CD1c-positive myeloid dendritic cell (primary cell): Measurements from ENCODE around the gene SH2D2A.

Experiments used
- DNase-seq: peaks from one replicate; pipeline ENCODE4 v3.0.0-alpha.2; 2016; ENCODE audit errors: extremely low spot score

Gene SH2D2A

DNA sequence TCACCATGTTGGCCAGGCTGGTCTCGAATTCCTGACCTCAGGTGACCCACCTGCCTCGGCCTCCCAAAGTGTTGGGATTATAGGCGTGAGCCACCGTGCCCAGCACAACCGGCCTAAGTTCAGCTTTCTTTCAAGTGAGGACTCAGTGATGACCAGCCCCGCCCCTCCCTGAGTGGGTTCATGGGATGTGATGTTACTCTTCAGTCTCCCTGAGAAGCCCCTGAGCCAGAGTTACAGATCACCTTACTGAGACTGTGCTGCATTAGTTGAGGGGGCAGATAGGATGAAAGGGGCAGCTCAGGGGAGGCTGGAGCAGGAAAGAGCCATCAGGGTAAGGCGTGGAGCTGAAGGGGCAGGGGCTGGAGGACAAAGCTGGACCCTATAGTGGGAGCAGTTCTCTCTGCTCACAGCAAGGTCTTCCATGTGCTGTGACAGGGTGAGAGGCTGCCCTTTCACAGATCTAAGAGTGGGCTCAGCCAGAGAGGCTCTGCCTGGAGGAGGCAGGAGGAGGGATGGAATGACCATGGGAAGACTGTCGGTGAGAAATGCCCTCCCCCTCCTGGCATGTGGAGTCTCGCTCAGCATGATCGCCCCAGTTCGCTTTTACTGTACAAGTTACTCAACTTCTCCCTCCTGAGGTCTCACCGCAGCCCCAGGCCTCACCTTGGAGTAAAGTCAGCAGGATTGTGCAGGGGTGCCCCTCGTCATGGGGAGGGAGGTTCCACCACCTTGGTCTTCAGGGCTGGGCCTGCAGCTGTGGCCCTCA lies 13.4 kb downstream of the SH2D2A start:
- no peak for DNase-seq

DNA sequence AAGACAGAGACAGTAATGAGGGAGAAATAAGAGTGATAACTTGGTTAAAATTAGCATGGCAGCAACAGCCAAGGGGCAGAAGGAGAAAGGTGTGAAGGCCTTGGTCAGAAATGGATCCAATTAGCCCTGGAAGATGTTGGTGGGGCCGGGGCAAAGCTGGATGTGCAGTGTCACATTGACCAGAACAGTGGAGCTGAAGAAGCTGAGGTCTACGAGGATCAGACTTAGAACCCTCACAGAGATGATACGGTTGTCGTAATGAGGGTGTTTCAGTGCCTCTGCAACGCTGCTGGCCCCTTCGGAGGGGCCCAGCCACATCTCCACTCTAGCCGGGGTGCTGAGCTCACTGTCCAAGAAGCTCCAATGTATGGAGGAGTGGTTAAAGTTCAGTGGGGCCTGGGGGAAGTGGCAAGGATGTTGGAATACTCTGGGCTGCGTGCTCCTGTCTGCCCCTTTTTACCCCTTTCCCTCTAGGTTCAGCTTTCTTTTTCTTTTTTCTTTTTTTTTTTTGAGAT lies 14.2 kb downstream of the SH2D2A start:
- no peak for DNase-seq

DNA sequence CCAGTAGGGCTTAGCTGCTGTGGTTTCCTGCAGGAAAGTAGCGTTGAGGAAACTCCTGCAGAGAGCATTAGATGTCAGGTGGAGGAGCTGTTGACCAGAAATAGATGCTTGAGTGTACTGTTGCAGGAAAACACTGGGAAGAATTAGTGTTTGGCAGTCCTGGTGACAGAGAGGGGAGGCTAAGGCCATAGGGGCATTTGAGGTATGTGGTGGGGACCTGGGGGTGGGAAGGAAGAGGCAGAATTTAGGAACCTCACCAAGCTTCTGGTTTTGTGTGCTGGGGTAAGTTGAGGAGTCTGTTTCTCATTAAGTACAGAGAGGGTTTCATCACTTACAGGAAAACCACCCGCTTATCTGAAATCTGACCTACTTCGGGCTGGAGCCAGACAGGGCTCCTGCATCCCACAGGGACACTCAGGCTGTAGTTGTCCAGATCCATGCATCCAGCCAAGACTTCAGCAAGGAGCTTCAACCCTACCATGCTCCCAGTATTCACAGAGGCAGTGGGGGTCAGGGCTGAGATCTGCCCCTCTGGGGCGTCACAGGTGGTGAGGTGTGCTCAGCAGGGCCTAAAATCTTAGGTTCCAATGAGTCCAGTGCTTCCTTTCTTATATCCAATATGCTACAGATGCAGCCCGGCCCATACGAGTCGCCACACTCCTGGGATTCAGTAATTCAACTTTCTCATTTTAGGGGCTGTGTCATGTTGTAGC lies 15.1 kb downstream of the SH2D2A start:
- no peak for DNase-seq

DNA sequence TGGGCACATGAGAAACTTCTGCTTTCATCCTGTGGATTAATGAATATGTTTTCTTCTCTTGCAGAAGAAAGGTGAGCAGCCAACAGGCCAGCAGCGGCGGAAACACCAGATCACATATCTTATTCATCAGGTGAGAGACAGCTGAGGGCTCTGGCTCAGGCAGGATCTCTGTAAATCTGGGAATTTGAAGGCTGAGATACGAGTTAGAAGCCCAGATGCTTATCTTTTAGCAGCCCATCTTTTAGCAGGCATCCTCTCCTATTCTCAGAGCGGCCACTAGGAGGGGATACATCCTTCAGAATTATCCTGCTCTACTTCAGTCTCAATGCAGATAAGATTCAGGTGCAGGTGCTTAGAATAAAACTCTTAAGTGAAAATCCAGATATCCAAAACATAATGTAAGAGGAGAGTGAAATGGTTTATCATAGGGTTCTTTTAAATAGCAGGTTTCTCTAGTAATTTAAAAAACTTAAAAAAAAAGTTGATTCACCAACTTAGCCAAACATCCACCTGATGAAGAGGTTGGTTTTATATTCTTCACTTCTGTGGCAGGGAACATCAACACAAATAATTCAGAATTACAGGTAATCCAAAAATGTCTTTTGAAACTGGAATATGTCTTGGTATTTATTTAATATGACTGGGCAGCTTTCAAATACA lies 19.3 kb downstream of the SH2D2A start:
- peak; percentile 74 for DNase-seq

DNA sequence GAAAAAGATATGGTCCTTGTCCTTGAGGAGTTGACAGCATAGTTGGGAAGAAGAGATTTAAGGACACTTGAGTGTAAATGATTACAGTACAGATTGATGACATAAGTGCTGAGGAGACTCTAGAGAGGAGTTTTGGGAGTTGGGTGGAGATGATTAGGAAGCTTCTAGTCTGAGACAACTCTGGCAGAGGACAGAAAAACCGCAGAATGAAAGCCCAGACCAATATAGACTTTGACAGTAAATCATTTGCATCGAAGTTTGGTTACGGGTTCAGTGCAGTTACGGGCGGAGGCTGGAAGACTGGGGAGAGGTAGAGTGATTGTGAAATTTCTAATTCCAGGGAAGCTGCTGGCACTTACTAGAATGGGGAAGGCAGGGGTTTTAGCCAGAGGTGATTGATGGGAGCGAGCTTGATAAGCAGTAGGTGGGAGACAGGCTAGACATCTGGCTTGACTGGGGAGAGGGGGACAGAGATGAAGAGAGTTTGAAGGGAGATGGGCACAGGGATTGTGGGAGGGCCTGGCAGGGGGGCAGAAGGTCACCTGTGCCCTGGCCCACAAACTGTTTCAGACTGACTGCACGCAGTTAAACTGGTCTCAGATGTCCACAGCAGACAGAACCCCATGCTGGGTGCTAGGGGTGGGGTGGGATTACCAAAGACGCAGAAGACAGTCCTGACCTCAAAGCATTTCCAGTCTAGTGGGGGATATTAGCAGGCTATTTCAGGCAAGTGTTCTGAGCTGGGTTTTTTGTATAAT lies 20.1 kb downstream of the SH2D2A start:
- no peak for DNase-seq

DNA sequence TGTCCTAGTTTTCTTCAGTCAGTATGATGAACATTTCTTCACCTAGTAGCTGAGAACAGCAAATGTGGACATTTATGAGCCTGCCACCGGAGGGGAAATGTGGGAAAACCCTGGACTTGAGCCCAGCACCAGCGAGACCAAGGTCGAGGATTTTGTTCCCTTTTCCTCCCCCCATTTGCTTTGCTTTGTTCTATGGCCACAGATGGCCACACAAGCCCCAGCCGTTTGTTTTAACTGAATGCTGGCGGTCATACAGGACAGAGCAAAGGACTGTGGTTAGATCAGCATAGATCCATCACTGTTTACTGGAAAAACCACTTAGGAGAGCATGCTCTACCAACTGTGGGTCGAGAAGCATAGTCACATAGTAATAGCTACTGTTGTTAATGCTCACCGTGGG lies 20.9 kb downstream of the SH2D2A start:
- no peak for DNase-seq

DNA sequence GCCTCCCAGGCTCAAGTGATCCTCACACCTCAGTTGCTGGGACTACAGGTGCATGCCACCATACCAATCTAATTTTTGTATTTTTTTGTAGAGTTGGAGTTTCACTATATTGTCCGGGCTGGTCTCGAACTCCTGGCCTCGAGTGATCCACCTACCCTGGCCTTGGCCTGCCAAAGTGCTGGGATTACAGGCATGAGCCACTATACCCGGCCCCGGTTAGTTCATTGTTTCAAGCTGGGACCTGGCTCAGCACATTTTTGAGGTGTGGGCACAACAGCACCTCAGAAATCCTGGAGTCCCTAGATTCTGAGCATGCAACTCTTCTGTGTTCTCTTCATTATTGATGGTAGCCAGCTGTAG lies 21.3 kb downstream of the SH2D2A start:
- DNase-seq: no peak

DNA sequence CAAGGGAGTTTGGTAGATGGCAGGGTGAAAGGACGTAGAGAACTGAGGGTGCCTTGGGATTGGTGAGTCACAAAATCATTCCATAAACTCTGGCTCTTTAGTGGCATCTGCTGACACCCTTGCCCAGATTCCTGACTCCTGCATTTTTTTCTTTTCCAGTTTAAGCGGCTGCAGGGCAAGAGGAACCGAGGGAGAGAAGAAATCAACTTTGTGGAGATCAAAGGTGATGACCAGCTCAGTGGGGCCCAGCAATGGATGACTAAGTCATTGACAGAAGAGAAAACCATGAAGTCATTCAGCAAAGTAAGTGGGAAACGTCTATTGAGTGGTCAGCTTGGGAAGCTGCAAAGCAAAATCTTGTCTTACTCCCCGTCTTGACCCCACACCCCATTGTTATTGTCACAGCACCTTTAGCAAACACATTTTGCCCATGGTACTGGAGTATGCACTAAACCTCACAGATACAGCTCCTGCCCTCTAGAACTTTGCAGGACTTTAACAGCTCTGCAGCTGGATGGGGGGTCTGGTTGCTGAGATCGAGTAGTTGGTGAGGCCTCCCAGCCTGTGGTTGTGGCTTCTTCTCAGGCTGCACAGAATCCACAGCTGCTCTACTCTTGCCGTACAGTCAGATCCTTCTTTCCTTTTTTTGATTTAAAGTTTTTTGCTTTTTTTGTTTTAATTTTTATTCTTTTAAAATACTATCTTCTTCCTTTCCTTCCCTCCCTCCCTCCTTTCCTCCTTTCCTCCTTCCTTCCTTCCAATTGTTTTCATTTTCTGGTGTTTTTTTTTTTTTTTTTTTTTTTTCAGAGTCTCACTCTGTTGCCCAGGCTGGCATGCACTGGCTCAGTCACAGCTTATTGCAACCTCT lies 21.9 kb downstream of the SH2D2A start:
- DNase-seq: no peak

DNA sequence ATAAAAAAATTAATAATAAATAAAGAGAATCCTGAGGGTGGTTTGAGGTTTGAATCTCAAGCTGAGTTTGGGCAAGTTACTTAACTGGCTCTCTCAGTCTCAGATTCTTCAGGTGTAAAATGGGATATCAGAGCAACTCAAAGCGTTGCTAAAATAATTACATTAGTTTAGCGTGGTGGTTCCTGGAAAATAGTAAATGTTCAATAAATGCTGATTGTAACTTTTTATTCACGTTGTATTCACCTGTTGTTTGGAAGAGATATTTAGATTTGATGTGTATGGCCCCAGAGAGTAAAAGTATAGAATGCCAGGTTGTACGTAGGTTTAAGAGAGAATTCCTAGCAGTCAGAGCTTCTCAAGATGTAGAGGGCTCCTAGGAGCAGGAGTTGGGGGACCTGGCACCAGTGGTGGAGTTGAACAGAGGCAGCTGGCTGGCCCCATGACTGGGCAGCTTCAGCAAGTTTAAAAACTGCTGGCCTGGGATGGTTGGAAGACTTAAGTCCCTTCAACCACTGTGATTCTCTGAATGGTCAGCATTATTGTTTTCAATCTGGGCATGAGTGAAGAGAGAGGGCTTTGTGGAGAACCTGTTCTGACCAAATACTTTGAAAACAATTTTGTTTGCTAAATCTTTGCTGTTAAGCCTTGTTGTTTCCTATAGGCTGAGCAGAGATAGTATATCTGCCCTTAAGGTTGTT lies 26.9 kb downstream of the SH2D2A start:
- DNase-seq: no peak

DNA sequence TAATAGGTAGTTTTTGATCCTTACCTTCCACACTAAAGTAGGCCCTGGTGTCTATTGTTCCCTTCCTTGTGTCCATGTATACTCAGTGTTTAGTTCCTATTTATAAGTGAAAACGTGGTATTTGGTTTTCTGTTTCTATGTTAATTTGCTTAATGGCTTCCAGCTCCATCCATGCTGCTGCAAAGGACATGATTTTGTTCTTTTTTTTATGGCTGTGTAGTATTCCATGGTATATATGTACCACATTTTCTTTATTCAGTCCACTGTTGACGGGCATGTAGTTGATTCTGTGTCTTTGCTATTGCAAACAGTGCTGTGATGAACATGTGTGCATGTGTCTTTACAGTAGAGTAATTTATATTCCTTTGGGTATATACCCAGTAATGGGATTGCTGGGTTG lies 28.5 kb downstream of the SH2D2A start:
- no peak for DNase-seq

DNA sequence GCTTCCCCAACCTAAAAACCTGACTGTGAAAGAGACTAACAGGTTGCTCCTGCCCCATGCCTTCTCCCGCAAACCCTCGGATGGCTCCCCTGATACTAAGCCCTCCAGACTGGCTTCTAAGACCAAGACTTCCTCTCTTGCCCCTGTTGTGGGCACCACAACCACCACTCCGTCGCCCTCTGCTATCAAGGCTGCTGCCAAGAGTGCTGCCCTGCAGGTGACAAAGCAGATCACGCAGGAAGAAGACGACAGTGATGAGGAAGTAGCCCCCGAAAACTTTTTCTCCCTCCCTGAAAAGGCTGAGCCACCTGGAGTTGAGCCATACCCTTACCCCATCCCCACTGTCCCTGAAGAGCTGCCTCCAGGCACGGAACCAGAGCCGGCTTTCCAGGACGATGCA lies 30.0 kb downstream of the SH2D2A start:
- no peak for DNase-seq

DNA sequence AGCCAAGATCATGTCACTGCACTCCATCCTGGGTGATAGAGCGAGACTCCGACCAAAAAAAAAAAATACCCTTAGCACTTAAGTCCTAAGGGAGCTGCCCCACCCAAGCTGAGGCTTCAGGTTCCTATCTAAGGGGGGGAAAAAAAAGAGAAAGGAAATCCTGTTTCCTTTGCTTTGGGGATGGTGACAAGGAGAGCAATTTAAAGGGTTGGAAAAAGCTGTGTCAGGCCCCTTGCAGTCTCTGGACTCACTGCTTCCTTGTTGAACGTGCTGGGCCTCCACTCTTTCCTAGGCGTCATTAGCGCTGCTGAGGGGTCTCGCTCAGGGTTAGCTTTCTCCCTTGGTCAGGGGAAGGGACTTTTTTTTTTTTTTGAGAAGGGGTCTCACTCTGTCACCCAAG lies 31.2 kb downstream of the SH2D2A start:
- no peak for DNase-seq

DNA sequence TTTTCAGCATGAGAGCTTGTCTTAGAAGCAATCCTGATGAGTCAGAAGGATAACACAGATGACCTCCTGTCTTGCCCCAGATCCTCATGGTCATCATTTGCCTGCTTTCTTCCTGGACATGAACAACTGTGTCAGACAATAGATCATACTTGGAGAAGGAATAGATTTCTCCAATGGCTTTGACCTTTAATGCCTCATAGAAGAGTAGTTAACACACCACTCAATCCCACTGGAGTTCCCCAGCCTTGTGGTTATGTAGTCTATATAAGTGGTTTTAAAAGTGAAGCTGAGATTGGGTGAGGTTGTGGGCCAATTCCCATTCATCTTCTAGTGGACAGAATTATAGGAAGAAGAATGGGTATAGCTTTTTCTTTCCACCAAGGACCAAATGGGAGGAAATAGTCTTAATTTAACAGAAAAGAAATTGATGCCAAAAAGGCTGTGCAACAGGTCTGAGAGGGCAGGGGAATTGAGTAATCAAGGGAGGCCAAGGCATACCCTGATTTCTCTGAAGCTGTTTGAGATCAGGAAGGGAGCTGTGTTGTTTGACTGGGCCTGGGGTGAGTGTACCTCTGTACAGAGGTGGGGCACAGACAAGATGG lies 35.0 kb downstream of the SH2D2A start:
- no peak for DNase-seq

DNA sequence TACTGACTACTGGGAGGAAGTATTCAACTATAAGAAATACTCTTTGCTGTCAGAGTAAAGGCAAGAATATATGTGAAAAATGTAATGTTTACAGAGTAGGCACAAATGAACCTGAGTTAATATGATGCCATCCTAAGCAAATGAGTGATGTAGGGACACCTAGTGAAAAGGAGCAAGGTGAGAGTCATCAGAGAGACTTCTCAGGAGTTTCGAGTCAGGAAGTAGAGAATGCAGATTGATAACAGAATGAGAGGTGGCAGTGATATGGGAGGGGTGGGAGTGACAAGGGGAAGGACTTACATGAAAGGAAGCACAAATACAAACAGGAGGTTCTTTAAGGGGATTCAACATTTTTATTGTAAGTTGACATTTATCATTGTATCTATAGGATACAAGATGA lies 39.1 kb downstream of the SH2D2A start:
- no peak for DNase-seq

DNA sequence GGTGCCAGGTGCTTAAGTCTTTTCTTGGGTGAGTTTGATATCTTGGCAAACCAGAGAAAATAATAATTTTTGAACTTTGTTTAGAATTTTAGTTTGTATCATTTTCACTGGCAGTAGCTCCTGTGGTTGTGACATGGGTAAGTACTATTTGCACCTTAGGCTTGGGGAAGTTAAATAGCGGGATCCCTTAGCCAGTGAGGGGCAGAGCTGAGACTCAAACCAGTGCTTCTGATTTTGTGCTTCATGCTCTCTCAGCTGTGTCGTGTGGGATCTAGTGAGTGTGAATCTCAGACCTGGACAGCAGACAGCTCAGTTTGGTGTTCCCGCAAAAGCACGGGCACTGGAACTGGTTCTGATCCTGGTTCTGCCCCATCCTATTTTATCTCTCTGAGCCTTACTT lies 39.7 kb downstream of the SH2D2A start:
- DNase-seq: no peak

DNA sequence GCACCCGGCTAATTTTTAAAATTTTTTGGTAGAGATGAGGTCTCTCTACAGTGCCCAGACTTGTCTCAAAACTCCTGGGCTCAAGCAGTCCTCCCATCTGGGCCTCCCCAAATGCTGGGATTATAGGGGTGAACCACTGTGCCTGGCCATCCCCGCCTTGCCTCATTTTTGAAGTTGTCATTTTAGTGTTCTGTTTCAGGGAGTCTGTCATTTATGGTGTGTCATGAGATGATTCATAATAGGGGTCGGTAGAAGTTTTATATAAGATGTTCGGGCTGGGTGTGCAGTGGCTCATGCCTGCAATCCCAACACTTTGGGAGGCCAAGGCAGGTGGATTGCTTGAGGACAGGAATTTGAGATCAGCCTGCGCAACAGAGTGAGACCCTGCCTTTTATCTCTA lies 40.8 kb downstream of the SH2D2A start:
- no peak for DNase-seq

DNA sequence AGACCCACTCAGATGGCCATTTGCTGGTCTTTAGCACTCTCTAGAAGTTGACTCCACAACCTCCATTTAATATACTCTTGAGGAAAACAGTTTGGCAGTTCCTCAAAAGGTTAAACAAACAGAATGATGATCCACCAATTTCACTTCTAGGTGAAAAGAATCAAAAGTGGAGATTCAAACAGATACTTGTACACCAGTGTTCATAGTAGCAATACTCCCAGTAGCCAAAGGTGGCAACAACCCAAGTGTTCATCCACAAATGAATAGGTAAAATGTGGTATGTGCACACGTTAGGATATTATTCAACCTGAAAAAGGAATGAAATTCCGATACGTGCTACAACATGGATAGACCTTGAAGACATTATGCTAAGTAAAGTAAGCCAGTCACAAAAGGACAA lies 43.0 kb downstream of the SH2D2A start:
- no peak for DNase-seq

DNA sequence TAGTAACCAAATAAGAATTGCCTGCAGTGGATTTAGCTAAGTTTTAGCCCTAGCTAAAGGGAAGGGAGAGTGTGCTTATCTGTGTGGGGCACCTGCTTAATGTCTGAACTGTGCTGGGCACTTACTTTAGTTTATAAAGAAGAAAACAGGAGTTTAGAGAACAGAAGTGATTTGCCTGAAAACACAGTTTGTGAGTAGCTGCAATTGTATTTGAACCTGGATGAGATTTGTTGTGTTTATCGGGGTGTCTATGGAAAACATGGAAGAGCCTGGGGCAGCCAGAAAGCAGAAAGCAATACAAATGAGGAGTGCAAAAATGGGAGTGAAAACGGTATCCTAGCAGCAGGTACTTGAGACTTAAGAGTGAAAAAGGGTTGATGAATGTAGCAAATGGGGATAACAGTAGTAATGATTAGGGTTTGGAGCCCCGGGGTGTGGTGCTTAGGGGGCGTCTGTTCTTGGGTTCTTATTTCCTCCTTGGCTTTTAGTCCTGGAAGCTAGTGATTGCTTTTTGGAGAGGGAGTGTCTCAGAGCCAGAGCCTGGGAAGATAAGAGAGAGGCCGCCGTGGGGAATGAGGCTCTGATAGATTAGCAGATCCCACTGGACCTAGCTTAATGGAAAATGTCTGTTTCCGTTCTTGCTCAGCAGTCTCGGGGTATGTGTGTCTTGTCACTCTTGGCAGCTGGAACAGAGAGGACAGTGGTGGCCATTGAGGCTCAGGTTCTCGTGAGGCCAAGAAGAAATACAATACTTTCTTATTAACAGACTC lies 43.7 kb downstream of the SH2D2A start:
- no peak for DNase-seq

DNA sequence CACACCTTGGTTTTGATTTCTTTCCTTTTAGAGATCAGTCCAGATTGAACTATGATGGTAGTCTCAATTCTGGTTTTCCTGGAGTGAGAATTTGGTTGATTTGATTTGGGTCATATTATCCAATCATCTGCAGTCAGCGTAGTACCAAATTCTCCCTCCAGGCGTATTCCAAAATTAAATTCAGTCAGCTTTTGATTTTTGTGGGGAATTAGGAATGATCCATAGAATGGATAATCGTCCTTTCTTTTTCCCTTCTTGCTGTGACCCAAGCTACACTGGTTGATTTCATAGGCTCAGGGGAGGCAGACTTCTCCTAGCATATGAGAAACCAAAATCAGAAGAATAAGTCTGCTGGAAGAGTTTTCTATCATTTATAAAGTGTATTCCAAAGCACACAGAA lies 44.4 kb downstream of the SH2D2A start:
- no peak for DNase-seq
